Transverse colon (tissue), 4 donors: ENCODE results near the gene TMEM119. TPM values are rescaled to one million over a fixed set of nuclear protein-coding genes. Genes with fewer than 3 reads are reported as not detected.

Source experiments
- DNase-seq: peaks from one replicate; pipeline ENCODE4 v3.0.0-alpha.2; 2019
- H3K27ac ChIP-seq, 4 donors: fragments of 200-600 bp; sonication (generic); 2 replicates each; pipeline ENCODE4 v1.5.1; 2016 to 2018; ENCODE audit warnings: inconsistent platforms in 4 of 4
- H3K27me3 ChIP-seq: fragments of 200-600 bp; sonication (generic); 2 replicates; pipeline ENCODE4 v1.5.1; 2017; ENCODE audit warnings: inconsistent platforms
- H3K36me3 ChIP-seq, 4 donors: fragments of 200-600 bp; sonication (generic); 2 replicates each; pipeline ENCODE4 v1.5.1; 2017 to 2019; ENCODE audit warnings: inconsistent platforms in 4 of 4
- H3K4me1 ChIP-seq, 4 donors: fragments of 200-600 bp; sonication (generic); 2 replicates each; pipeline ENCODE4 v1.5.1; 2017 to 2020; ENCODE audit warnings: inconsistent platforms in 4 of 4
- H3K4me3 ChIP-seq, 4 donors: fragments of 200-600 bp; sonication (generic); 1 replicate in 1 of 4; 2 replicates in 3 of 4; pipeline versions ENCODE4 v1.5.1 to v1.6.1; 2017 to 2019; ENCODE audit warnings: inconsistent platforms in 4 of 4
- H3K9me3 ChIP-seq, 2 donors: fragments of 200-600 bp; sonication (generic); 2 replicates each; pipeline ENCODE4 v1.5.1; 2017 to 2019; ENCODE audit warnings: inconsistent platforms in 2 of 2
- EP300 ChIP-seq: sonication (generic); formaldehyde crosslinking; IDR thresholded peaks from one replicate; pipeline ENCODE4 v1.6.1; 2017; ENCODE audit warnings: antibody characterized with exemption, low read depth
- POLR2A ChIP-seq: fragments of 450-650 bp; IDR thresholded peaks from one replicate; pipeline ENCODE4 v1.6.1; 2016; ENCODE audit warnings: antibody characterized with exemption, mild to moderate bottlenecking, moderate library complexity
- POLR2AphosphoS5 ChIP-seq, 3 donors: sonication (generic); formaldehyde crosslinking; IDR thresholded peaks; one replicate each; pipeline ENCODE4 v1.6.1; 2016; ENCODE audit warnings: antibody characterized with exemption in 3 of 3
- WGBS, 2 donors: methylation state at CpG; one replicate each; pipeline ENCODE4 v1.1.5; 2018; ENCODE audit warnings: low coverage in 1 of 2; 5-methylcytosine and 5-hydroxymethylcytosine counted together
- in situ Hi-C, 4 donors: fragments of 200-750 bp; cut with MboI; loops; one replicate each; pipeline versions ENCODE4 v1.15.0 to v1.15.1; 2017; ENCODE audit warnings: low sequenced_read_pairs in 3 of 4, low pct_ligation_motif_present in 1 of 4, low pct_unique_long_range_greater_than_20kb in 1 of 4
- intact Hi-C: fragments of 100-400 bp; cut with DNase I; formaldehyde crosslinking; loops from one replicate; pipeline ENCODE4 v1.15.1; 2023; ENCODE audit warnings: low total_unique reads
- total RNA-seq, 4 donors: library from RNA; depleted of rRNA; stranded (reverse); fragments of >200 nt; gene quantifications; one replicate each; pipeline ENCODE4 v1.1.0, GENCODE V29; 2016
- TF ChIP-seq, protein P1 (sequence below), 5 experiments: fragments of 200-600 bp in 3 of 5; fragments of 450-650 bp in 2 of 5; sonication (generic) in 3 of 5; IDR thresholded peaks; 1 replicate in 2 of 5; 2 replicates in 3 of 5; pipeline ENCODE4 v1.5.1; 2016 to 2017; ENCODE audit warnings: antibody characterized with exemption in 5 of 5, inconsistent platforms in 3 of 5, mild to moderate bottlenecking in 2 of 5, moderate library complexity in 1 of 5

The TMEM119 gene
- total RNA-seq, 4 donors from 2014 or later, result 3.3 to 18.3 (median 9.7) TPM

DNA sequence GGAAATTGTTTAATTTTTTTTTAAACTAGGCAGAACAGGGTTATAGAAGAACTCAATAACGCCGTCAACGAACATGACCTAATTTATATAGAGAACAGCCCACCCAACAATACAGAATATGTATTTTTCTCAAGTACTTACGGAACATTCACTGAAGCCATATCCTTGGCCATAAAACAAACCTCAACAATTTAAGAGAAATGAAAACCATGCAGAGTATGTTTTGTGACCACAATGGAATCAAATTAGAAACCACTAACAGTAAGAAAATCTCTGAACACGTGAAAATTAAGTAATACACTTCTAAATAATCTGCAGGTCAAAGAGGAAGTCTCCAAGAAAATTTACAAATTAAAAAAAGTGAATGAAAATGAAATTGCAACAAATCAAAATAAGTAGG is 46.3 kb downstream of the TMEM119 start:
- Histone ChIP-seq H3K4me1 (peaks cover 0 to 41% (median 6%) of the 10 kb centered on the region in 4 donors), H3K4me3 (no peak overlapping the region), H3K27ac (no peak overlapping the region), H3K36me3 (peaks cover 0 to 23% (median 7%) of the 10 kb centered on the region in 4 donors), H3K27me3 (no peaks in the 10 kb centered on the region), H3K9me3 (no peaks in the 10 kb centered on the region)
- intact Hi-C loops (no loop called here), in situ Hi-C loops (loop anchor here in 2 of 4 donors (25.0 kb wide), 1 partner anchor 536 kb away; the partner anchor contains the start of genes ALKBH2 (in 2 of the 2) and UNG (in 2 of the 2))
- 68 to 77% methylated on average over 5 of the region's 5 CpGs for WGBS, 2 donors
- TF ChIP-seq POLR2A (no peak), EP300 (no peak), POLR2AphosphoS5 (IDR thresholded peaks at IDR 0.05) (no peak)
- TF ChIP-seq, protein P1, sequence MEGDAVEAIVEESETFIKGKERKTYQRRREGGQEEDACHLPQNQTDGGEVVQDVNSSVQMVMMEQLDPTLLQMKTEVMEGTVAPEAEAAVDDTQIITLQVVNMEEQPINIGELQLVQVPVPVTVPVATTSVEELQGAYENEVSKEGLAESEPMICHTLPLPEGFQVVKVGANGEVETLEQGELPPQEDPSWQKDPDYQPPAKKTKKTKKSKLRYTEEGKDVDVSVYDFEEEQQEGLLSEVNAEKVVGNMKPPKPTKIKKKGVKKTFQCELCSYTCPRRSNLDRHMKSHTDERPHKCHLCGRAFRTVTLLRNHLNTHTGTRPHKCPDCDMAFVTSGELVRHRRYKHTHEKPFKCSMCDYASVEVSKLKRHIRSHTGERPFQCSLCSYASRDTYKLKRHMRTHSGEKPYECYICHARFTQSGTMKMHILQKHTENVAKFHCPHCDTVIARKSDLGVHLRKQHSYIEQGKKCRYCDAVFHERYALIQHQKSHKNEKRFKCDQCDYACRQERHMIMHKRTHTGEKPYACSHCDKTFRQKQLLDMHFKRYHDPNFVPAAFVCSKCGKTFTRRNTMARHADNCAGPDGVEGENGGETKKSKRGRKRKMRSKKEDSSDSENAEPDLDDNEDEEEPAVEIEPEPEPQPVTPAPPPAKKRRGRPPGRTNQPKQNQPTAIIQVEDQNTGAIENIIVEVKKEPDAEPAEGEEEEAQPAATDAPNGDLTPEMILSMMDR (IDR thresholded peaks at IDR 0.05), result no peak
- no peak for DNase-seq

DNA sequence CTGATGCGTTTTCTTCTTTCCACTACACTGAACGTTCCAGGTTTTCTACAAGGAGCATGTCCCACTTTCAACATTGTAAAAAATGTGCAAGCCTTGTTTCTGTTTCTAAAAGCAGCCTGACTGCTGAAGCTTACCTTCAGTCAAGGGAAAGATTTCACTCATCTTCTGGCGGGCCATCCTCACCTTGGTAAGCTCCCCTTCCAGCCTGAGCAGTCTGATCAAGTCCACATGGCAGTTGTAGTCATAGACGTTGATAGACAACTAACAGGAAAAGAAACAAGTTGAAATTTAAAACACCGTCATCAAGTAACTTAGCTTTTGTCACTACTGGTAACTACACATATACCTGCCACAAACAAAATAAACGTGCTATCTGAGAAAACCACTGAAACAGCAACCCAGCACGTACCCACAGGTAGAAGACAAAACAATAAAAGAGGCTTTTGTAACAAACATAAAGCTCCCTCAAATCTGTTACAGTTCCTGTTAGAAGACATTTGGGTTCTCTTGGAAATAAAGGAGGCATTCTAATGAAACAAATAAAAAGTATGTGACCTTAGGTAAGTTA is 48.8 kb downstream of the TMEM119 start:
- peaks cover 0 to 40% (median 14%) of the 10 kb centered on the region in 4 donors for H3K36me3 ChIP-seq
- no peaks in the 10 kb centered on the region for H3K27me3 ChIP-seq
- no peak overlapping the region for H3K4me3 ChIP-seq
- WGBS, 2 donors, result 52 to 74% methylated on average over 7 of the region's 7 CpGs
- H3K9me3 ChIP-seq, result no peaks in the 10 kb centered on the region
- TF ChIP-seq POLR2A (no peak), POLR2AphosphoS5 (IDR thresholded peaks at IDR 0.05) (no peak), EP300 (no peak)
- TF ChIP-seq, protein P1 (IDR thresholded peaks at IDR 0.05), result no peak
- no peak overlapping the region for H3K27ac ChIP-seq
- intact Hi-C loops (no loop called here), in situ Hi-C loops (no loop called here)
- H3K4me1 ChIP-seq, result peaks cover 0 to 30% (median 3%) of the 10 kb centered on the region in 4 donors
- no peak for DNase-seq

DNA sequence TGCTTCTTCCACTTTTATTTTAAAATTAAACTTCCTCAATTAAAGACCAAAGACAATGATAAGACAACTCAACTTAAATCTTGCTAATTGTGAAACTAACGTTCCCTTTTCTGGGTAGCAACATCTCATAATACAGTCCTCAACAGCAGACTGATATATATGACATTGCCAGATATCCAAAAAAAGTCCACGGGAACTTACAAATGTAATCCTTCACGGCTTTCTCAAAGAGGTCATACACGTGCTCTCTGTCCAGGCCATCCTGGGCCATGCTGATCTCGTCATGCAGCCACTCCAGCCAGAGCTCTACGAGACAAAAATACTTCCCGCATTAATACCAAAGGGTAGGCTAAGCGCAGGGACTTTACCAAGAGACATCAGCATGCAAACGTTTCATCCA is 50.2 kb downstream of the TMEM119 start:
- H3K27me3 ChIP-seq, result no peaks in the 10 kb centered on the region
- H3K4me1 ChIP-seq, result peaks cover 0 to 26% (median 3%) of the 10 kb centered on the region in 4 donors
- H3K36me3 ChIP-seq, result peaks cover 0 to 47% (median 18%) of the 10 kb centered on the region in 4 donors
- WGBS, 2 donors, result 67 to 74% methylated on average over 5 to 9 of the region's 9 CpGs
- no peak for TF ChIP-seq POLR2AphosphoS5 (IDR thresholded peaks at IDR 0.05)
- TF ChIP-seq EP300, result no peak
- TF ChIP-seq, protein P1 (IDR thresholded peaks at IDR 0.05), result no peak
- TF ChIP-seq POLR2A, result no peak
- H3K9me3 ChIP-seq, result no peaks in the 10 kb centered on the region
- intact Hi-C loops (no loop called here), in situ Hi-C loops (no loop called here)
- H3K27ac ChIP-seq, result no peak overlapping the region
- H3K4me3 ChIP-seq, result no peak overlapping the region
- no peak for DNase-seq

DNA sequence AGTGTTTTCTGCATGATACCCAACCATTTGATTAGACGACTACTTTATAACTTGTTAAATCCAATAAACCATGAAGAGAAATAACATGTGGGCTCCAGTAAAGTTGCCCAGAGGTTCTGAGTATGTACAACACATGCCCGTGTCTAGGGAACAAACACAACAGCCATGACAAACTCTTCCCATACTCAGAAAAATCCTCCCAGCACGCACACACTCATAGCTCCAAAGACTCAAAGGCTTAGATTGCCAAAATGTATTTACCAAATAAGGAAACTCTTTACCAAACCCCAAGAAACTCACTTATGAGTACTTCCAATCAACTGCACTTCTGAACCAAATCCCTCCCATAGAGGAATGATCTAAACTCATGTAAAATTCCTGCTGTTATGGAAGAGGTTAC is 54.2 kb downstream of the TMEM119 start:
- Histone ChIP-seq H3K9me3 (no peaks in the 10 kb centered on the region), H3K4me1 (no peaks in the 10 kb centered on the region), H3K27me3 (no peaks in the 10 kb centered on the region), H3K4me3 (no peak overlapping the region), H3K27ac (no peak overlapping the region), H3K36me3 (peaks cover 0 to 46% (median 18%) of the 10 kb centered on the region in 4 donors)
- 89% methylated on average over 3 of the region's 3 CpGs; no CpG with 5 or more reads in 1 of the 2 donors for WGBS, 2 donors
- in situ Hi-C loops, result no loop called here
- no peak for DNase-seq
- TF ChIP-seq POLR2AphosphoS5 (IDR thresholded peaks at IDR 0.05) (no peak), POLR2A (no peak), EP300 (no peak)
- TF ChIP-seq, protein P1 (IDR thresholded peaks at IDR 0.05), result no peak
- intact Hi-C loops, result no loop called here
